NCI-H1930 (cell line): ENCODE results near the gene PPP1R10.
A peak's percentile ranks its signal among the peaks of the same experiment; 100 is the strongest.

Experiments used
- DNase-seq, 2 experiments: peaks; one replicate each; lab custom pipeline; 2025; lab: John Stamatoyannopoulos, UW

PPP1R10 gene

DNA sequence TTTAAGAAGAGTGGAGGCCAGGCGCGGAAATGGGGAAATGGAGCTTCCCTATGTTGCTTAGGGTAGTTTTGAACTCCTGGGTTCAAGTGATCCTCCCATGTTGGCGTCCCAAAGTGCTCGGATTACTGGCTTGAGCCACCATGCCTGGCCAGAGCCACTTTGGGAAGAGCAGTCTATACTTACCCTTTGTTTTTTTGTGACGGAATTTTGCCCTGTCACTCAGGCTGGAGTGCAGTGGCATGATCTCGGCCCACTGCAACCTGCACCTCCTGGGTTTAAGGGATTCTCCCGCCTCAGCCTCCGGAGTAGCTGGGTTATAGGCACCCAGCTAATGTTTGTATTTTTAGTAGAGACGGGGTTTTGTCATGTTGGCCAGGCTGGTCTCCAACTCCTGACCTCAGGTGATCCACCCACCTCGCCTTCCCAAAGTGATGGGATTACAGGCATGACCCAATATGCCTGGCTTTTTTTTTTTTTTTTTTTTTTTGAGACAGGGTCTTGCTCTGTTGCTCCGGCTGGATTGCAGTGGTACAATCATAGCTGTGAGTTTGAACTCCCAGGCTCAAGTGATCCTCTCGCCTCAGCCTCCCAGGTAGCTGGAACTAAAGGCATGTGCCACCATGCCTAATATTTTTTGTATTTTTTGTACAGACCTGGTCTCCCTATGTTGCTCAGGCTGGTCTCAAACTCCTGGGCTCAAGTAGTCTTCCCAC is 18.0 kb downstream of the PPP1R10 start:
- no peak for DNase-seq

- DNase-seq, result peak; percentile 20 to 59
Observed at GRCh38 chr6:30597315-30598144, 19.5 kb downstream of the PPP1R10 start.

GRCh38 chr6:30592287-30592686 is 24.8 kb downstream of the PPP1R10 start:
- DNase-seq, result no peak

GRCh38 chr6:30591008-30591407 is 26.0 kb downstream of the PPP1R10 start:
- no peak for DNase-seq

DNA sequence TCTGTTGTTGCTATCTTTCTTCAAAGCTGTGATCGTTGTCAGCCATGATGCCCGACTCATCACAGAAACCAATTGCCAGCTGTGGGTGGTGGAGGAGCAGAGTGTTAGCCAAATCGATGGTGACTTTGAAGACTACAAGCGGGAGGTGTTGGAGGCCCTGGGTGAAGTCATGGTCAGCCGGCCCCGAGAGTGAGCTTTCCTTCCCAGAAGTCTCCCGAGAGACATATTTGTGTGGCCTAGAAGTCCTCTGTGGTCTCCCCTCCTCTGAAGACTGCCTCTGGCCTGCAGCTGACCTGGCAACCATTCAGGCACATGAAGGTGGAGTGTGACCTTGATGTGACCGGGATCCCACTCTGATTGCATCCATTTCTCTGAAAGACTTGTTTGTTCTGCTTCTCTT is 26.5 kb downstream of the PPP1R10 start:
- no peak for DNase-seq

DNA sequence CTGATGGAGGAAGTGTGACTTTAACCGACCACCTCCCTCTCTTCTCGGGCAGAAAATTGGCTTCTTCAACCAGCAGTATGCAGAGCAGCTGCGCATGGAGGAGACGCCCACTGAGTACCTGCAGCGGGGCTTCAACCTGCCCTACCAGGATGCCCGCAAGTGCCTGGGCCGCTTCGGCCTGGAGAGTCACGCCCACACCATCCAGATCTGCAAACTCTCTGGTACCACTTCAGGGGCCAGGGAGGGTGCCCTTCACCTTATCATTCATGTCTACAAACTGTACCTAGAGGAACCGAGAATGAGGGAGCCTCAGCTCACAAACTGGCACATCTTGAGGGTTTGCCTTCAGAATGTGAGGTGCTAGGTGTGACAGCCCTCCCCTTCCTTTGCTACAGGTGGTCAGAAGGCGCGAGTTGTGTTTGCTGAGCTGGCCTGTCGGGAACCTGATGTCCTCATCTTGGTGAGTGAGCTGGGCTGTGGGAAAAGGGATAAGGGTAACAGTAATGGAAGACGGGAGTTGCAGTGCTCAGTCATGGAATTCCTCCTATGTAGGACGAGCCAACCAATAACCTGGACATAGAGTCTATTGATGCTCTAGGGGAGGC is 27.2 kb downstream of the PPP1R10 start:
- no peak for DNase-seq

DNA sequence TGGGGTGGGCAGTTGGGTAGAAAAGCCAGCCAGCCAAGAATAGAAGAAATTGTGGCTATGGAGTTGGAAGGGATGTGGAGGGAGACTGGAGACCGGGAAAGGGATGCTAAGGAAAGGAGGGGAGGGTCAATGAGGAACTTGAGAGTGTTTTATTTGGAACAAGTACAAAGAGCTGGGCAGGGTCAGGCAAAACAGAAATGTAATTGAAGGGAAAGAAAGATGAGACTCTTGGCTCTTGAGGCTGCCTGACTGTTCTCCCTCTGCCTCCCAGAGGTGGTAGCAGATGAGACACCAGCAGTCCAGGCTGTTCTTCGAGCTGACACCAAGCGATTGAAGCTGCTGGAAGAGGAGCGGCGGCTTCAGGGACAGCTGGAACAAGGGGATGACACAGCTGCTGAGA is 33.1 kb downstream of the PPP1R10 start:
- DNase-seq, result no peak

DNA sequence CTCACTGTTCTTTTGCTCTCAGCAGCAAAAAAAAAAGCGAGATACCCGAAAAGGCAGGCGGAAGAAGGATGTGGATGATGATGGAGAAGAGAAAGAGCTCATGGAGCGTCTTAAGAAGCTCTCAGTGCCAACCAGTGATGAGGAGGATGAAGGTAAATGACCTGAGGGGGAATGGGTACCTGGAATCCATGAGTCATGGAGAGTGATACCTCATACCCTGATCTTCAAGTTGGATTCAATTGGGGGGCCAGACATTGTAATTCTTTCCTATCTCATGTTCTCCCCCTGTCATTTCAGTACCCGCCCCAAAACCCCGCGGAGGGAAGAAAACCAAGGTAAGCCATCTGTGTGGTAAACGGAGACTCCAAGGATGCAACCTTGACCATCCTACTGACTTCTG is 39.0 kb downstream of the PPP1R10 start:
- no peak for DNase-seq

DNA sequence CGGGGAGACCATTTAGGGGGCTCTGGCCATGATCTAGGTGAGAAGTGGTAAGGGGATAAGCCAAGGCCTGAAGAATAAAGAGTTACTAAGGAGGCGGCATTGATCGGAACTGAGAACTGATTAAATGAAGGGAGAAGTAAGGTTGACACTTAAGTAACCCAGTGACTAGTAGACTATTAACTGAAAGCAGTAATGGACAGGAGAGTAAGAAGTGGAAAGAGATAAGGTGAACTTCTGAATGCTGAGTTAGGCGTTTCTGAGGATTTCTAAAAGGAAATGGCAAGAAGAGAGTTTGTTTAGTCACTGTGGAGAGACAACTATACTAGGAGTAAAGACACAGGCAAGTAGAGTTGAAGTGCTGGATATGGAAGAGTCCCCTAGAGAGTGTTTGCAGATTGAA is 43.9 kb downstream of the PPP1R10 start:
- DNase-seq, result no peak

- DNase-seq, result no peak
Observed at GRCh38 chr6:30572148-30572547, 44.9 kb downstream of the PPP1R10 start.

- DNase-seq, result no peak
Observed at GRCh38 chr6:30571762-30572082, 45.3 kb downstream of the PPP1R10 start.

GRCh38 chr6:30571075-30571761 is 45.8 kb downstream of the PPP1R10 start, which contains the start of gene ABCF1:
Gene ABCF1 (plus strand): TSS chr6:30571442. CDS start chr6:30571488, 46 bp downstream.
- peak; percentile 93 to 97 for DNase-seq

- DNase-seq, result no peak
Observed at GRCh38 chr6:30570740-30571074, 46.3 kb downstream of the PPP1R10 start.

GRCh38 chr6:30570263-30570662 is 46.8 kb downstream of the PPP1R10 start:
- no peak for DNase-seq

DNA sequence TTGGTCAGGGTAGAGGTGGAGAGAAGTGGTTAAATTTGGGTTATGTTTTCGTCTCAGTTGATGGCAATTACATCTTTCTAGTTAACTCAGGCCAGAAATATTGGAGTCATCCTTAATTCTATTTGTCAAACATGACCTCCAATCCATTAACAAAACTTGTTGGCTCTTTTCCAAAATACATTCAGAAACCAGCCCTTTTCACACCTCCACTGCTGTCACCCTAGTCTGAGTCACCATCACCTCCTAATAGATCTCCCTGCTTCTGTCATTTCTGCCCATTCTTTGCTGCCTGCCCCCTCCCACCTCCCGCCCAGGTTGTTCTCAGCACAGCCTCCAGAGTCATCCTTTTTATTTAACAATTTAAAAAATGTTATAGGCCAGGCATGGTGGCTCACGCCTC is 48.8 kb downstream of the PPP1R10 start:
- DNase-seq, result no peak

GRCh38 chr6:30565772-30566171 is 51.3 kb downstream of the PPP1R10 start:
- DNase-seq, result no peak

GRCh38 chr6:30564114-30564513 is 52.9 kb downstream of the PPP1R10 start:
- no peak for DNase-seq

DNA sequence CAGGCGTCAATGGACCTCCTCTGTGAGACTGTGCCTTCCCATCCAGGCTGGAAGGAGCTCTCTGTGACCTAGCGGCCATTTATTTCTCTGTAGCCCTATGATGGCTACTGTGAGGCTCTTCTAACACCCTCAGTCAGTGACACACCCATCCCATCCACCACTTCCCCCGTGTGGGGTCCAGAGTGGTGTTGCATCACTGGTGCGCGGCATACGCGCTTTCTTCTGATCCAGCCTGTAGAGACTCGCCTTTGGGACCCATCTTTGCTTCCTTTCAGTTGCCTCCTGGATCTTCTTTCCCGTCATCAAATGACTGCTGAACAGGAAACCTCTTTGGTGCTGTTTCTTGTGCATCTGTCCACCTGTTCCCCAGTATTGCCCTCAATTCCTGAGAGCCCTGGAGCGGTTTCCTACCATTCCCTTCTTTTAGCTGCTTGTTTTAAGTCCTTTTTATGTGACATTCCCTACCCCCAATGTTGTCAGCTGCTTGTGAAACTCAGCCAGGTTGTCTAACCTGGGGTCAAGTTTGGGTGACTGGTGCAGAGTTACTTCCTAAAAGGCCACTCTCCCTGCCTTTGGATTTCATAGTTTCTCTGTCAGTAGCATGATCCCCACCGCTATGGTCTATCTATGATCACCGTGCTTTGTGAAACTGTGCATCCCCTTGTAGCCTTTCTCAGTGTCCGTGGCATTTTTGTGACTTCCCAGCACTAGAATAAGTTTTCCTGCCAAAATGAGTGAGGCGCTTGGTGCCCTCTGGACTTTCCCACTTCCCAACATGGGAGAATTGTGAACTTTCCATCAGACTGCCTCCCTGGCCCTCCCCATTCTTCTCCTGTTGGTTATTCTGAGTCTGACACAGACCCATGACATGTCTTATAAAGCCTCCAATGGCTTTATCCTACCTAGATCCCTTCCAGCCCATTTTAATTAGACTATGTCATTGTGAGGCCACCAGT is 54.3 kb downstream of the PPP1R10 start:
- no peak for DNase-seq

GRCh38 chr6:30560930-30561329 is 56.1 kb downstream of the PPP1R10 start:
- no peak for DNase-seq

- DNase-seq, result no peak
Observed at GRCh38 chr6:30557683-30557981, 59.4 kb downstream of the PPP1R10 start.

DNA sequence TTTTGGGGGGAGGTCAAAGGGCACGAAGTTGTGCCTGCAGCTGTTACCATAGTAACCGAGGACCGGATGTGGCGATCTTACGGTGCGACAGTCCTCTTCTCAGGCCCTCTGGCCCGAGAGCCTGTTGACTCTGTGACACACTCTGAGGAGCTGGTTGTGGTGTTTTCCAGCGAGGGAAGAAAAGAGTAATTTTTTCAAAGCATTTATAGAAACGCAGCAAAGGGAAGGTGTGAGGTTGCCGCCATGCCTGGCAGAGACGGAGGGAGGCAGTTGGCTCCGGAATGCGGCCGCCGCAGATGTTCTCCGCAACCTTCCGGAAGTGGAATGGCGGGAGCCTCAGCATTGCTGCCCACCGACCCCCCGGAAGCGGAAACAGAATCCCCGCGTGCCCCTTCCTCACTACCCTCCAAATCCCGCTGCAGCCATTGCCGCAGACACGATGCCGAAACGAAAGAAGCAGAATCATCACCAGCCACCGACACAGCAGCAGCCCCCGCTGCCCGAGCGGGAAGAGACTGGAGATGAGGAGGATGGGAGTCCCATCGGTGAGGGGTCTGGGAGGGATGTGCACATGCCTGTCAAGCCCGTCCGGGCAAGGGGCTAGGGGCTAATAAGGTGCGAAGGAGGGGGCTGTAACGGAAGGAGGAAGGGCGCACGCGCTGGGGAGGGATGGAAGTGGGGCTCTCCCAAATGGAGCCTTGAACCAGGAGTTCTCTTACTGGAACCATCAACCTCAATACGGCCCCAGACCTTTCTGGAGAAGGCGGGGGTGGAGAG is 59.9 kb downstream of the PPP1R10 start, which contains the start of gene PRR3:
TSS of gene PRR3 (plus strand) at position 390 of the 777 bp plus-strand sequence. CDS start at position 440, 50 bp downstream.
- peak; percentile 86 for DNase-seq
